DOHH2 (cell line): ENCODE results near the gene SCARF1.

Source experiments
- CTCF ChIP-seq: fragments of 200-600 bp; sonication (generic); IDR thresholded peaks from one replicate; pipeline ENCODE4 v1.5.1; 2014; ENCODE audit warnings: antibody characterized with exemption, mild to moderate bottlenecking, low read depth, low read length; ENCODE audit not compliant: poor library complexity, severe bottlenecking
- EZH2phosphoT487 ChIP-seq: fragments of 200-600 bp; sonication (generic); IDR thresholded peaks from 2 replicates; pipeline ENCODE4 v1.6.1; 2017; ENCODE audit warnings: borderline replicate concordance, mild to moderate bottlenecking, antibody characterized with exemption, low read length, moderate library complexity, mixed read lengths

- TF ChIP-seq CTCF (no peak), EZH2phosphoT487 (no peak)
Observed at GRCh38 chr17:1621273-1621954, 24.1 kb downstream of the SCARF1 start.
